Fibroblast of the aortic adventitia (primary cell): ENCODE data around the gene C6orf47. TPM values are rescaled to one million over a fixed set of nuclear protein-coding genes. Genes with fewer than 3 reads are reported as not detected.

Experiments
- DNase-seq: peaks from one replicate; pipeline ENCODE4 v3.0.0-alpha.2; 2010; ENCODE audit warnings: low read depth
- H3K4me3 ChIP-seq: 2 replicates; pipeline ENCODE4 v1.5.1; 2011; ENCODE audit warnings: low read depth, mild to moderate bottlenecking, control low read depth, low read length, moderate library complexity
- total RNA-seq: library from RNA; depleted of rRNA; stranded (reverse); fragments of >200 nt; gene quantifications from 2 replicates; pipeline ENCODE4 v1.2.3, GENCODE V29; 2012; ENCODE audit warnings: low replicate concordance
- TF ChIP-seq, protein P1 (sequence below): IDR thresholded peaks from 2 replicates; pipeline ENCODE4 v1.5.1; 2011; ENCODE audit warnings: mild to moderate bottlenecking, low read length, control low read depth, inconsistent platforms; ENCODE audit not compliant: insufficient read depth

Gene C6orf47
- total RNA-seq, 1 donor, result 18.4 TPM

DNA sequence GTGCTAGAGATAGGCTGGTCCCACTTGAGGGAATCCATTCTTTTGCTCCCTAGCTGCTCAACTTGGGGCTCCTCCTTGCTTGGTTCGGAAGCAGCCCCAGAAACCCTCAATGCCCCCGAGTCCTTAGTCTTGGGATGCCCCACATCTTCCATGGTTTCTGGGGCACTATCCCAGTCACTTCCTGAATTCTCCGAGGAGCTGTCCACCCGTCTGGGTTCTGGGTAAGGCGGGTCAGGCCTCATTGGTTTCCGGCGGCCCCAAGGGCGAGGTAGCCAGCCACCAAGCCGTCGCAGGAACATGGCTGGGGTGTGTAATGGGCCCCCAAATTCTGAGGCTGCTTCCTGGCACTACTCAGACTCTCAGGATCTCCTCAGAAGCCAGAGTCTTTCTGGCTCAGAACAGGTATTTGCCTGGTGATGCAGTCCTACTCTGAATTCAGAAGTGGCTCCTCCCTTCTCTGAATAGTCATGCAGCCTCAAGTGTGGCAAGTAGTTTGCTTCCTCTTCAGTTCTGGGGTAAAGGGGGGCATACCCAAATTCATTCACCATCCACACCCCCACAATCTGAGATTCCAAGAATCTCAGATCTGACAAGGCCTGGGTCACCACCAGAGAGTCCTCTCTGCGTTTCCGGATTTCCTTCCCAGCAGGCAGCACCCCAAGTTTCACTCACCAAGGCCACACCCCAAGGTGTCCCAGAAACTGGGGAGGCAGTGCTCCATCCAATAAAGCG lies 763 bp downstream of the C6orf47 start:
- TF ChIP-seq, protein P1, sequence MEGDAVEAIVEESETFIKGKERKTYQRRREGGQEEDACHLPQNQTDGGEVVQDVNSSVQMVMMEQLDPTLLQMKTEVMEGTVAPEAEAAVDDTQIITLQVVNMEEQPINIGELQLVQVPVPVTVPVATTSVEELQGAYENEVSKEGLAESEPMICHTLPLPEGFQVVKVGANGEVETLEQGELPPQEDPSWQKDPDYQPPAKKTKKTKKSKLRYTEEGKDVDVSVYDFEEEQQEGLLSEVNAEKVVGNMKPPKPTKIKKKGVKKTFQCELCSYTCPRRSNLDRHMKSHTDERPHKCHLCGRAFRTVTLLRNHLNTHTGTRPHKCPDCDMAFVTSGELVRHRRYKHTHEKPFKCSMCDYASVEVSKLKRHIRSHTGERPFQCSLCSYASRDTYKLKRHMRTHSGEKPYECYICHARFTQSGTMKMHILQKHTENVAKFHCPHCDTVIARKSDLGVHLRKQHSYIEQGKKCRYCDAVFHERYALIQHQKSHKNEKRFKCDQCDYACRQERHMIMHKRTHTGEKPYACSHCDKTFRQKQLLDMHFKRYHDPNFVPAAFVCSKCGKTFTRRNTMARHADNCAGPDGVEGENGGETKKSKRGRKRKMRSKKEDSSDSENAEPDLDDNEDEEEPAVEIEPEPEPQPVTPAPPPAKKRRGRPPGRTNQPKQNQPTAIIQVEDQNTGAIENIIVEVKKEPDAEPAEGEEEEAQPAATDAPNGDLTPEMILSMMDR, result no peak
- peak overlapping the region; percentile 96 for H3K4me3 ChIP-seq
- DNase-seq, result peak; percentile 33

DNA sequence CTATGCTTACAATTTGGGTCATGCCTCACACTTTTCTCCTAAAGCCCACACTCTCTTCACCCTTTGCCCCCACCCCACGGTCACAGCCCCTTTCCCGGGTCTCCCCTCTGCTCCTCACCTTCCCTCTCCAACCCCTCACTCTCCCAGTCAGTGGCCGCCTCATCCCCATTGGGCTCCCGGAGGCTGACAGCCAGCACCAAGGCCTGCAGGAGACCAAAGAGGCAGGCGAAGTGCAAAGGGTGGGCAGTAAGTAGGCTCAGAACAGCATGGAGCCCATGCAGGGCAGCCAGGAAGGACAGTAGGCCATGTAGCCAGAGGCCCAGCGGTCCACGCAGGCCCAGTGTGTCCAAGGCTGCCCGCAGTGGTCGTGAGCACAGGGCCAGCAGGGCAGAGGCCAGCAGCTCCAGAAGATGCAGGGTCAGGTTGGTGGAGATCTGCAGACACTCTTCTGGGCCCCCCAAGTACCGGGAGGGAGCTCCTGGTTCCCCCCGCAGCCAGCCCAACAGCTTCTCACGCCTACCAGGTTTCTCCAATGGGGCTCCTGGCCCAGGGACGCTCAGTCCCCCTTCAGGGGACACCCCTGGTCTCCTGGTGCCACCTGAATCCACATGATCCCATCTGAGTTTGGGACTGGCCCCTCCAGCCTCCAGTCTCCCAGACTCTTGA lies 1.5 kb downstream of the C6orf47 start:
- no peak for DNase-seq
- TF ChIP-seq, protein P1, result no peak
- peak overlapping the region; percentile 96 for H3K4me3 ChIP-seq

DNA sequence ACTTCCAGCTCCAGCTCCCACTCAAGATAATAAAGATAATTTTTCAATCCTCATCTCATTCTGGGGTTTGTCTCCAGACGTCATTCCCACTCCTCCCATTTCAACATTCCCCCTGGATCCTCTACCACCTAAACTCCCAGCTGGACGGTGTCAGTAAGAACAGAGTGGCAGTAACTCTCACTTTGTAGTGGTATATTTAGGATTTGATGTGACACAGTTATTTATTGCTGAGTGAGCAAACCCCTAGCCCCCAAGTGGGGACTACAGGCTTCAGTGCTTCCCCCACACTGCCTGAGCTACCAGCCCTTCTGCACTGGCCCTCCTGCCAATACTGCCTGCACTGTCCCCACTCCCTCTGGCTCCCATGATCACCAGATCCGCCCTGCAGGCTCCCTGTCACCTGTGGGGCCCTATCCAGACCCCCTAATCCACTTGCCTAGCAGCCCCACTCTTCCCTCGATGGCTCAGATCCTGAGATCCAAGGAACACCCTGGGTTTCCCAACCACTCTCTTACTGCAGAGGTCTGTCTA lies 2.4 kb downstream of the C6orf47 start:
- H3K4me3 ChIP-seq, result no peak overlapping the region
- DNase-seq, result no peak
- TF ChIP-seq, protein P1, result no peak

DNA sequence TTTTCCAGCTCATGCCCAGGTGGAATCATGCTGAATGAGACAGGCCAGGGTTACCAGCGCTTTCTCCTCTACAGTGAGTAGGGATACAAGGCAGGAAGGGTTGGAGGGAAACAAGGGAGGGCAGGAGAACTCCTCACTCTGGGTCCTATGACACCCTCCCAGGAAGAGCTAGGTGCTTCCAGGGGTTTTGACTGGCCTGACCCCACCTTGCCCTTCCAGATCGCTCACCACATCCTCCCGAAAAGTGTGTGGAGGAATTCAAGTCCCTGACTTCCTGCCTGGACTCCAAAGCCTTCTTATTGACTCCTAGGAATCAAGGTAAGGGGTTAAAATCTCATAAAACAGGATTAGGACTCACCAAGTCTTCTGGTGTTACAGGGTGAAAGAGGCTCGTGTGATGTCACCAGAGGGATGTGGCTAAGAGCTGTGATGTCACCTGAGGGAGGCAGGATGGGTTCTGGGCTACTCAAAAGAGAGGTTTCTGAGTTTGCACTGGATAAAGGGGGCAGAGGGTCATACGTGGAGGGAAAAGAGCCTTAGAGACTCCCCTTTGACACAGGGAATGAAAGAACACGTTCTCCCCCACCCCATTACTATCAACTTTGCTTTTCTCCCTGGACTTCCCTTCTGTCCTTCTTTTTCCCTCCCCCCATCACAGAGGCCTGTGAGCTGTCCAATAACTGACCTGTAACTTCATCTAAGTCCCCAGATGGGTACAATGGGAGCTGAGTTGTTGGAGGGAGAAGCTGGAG lies 3.0 kb downstream of the C6orf47 start:
- no peak for DNase-seq
- TF ChIP-seq, protein P1, result no peak
- no peak overlapping the region for H3K4me3 ChIP-seq

- no peak for DNase-seq
- TF ChIP-seq, protein P1, result no peak
Observed at GRCh38 chr6:31655349-31656237, 5.0 kb downstream of the C6orf47 start, which contains the start of gene APOM. Gene APOM (plus strand): TSS chr6:31655894. CDS start chr6:31655967, 73 bp downstream.

More at GRCh38 chr6:31655349-31656237, 5.0 kb downstream of the C6orf47 start, which contains the start of gene APOM:
- no peak within 1 kb of the TSS for H3K4me3 ChIP-seq
